ENCODE data around the gene PDE3A. TPM values are rescaled to one million over a fixed set of nuclear protein-coding genes. Genes with fewer than 3 reads are reported as not detected.
"Not testable (repeated sequence)": the region's sequence is repeated elsewhere in the genome, so short reads cannot be mapped to it uniquely, and the experiment has no call there.

The PDE3A gene
- total RNA-seq, 1 donor from 2014 or later = 8.0 TPM

DNA sequence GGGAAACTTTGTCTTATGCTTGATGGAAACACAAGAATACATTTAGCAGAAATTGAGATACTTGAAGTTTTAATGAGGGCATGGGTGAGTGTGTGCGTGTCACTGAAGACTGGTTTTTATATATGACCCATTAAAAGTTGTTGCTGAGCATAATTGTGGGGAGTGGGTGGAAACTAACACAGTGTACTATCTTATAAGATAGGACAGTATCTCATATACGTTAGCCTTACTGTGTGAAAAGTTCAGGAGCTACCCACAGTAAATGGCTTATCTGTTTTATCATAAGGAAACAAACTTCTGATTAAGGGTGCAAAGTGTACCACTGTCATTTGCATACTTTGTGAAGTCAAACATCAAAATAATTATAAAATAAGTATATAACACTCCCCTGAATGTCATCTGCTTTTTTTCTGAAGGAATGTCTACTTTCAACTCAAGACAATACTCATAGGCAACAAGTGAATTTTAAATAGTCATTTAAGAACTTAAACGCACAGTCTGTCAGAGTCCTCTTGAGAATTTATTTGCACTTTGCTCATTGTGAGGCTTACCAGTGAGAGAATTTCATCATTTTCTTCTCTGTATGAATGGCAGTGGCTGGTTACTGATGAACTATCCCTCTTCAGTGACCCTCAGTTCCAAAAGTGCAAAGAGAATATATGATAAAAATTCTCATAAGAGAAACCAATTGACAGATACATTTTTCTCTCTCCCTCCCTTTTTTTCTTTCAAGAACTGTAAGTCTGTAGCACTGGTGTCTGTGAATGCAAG is 4.2 kb downstream of the PDE3A start:
- DNase-seq (ENCODE audit: low spot score) = no peak

GRCh38 chr12:20374795-20375194 is 6.5 kb downstream of the PDE3A start:
- DNase-seq (ENCODE audit: low spot score) = no peak

GRCh38 chr12:20375560-20375959 is 7.2 kb downstream of the PDE3A start:
- DNase-seq (ENCODE audit: low spot score) = no peak

DNA sequence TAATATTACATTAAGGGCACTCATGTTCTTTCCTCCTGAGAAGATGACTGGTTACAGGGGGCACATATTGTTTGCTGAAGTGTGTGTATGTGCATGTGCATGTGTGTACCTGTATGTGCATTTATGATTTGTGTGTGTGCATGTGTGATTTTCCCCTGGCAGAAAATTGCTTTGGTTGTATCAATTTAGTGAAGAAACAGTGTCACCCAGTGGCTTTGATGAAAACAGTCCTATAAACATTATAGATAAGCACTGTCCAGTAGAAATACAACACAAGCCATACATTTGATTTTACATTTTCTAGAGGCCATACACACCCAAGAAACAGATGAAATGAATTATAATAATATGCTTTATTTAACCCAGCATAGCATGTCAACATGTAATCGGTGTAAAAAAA is 8.6 kb downstream of the PDE3A start:
- no peak for DNase-seq (ENCODE audit: low spot score)

DNA sequence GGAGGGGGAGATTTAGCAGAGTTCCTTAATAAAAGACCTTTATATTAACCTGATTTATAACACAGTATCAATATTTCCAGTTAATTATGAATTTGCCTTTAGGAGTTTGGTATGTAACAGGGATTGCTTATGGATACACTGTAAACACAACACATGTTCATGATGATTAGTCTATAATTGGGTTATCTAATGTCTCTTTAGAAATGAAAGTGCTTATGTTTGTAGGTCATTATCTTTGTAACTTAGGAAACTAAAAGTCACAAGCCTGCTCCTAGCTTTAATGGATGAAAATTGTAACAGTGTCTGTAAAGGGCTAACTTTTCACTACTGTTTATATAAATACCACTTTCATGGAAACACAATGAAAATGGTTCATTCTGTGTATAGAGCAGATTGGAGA is 9.4 kb downstream of the PDE3A start:
- DNase-seq (ENCODE audit: low spot score) = no peak

- no peak for DNase-seq (ENCODE audit: low spot score)
These were observed 13.8 kb downstream of the PDE3A start for GRCh38 chr12:20382117-20382516.

DNA sequence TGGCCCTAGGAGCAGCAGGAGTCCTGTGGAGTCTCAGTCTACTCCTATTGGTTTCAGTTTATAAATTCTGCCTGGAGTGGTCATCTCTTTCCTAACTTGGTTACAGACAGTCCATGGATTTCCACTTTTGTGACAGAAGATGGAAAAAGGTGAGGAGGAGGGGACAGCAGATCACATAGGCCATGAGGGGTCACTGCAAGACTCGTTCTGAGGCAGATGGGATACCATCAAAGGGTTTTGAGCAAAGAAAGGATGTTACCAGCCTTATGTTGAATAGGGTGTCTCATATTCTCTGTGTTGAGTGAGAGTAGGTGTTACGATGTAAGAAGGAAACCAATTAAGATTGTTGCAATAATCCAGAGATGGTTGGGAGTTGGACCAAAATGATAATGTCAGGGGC is 15.3 kb downstream of the PDE3A start:
- no peak for DNase-seq (ENCODE audit: low spot score)

- not testable (repeated sequence) for DNase-seq (ENCODE audit: low spot score)
These were observed 16.5 kb downstream of the PDE3A start for GRCh38 chr12:20384836-20385235.

DNA sequence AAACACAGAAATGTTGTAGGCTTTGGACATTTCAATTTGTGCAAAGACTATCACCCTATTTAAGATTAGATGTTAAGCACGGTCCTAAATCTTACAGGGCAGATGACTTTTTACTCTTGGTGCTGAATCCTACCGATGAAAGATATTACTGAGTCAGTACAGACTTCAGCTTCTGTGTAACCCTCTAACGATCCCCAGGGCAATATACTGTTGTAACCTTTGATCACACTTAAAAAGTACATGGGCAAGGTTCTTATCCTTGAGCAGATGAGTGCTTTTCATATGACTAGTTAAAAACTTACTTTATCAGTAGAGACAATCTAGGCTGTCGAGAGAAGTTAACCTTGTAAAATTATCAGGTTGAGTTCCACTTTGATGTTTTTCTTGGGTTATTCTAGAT is 22.5 kb downstream of the PDE3A start:
- no peak for DNase-seq (ENCODE audit: low spot score)

DNA sequence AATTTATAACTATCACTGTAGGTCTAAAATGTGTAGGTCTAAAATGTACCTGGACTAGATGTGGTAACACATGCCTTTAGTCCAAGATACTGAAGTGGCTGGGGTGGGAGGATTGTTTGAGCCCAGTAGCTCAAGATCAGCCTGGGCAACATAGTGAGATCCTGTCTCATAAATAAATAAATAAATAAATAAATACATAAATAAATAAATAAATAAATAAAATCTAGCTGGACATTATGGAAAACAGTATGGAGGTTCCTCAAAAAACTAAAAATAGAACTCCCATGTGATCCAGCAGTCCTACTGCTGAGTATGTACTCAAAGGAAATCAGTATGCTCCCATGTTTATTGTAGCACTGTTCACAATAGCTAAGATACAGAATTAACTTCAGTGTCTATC is 24.0 kb downstream of the PDE3A start:
- DNase-seq (ENCODE audit: low spot score) = no peak

DNA sequence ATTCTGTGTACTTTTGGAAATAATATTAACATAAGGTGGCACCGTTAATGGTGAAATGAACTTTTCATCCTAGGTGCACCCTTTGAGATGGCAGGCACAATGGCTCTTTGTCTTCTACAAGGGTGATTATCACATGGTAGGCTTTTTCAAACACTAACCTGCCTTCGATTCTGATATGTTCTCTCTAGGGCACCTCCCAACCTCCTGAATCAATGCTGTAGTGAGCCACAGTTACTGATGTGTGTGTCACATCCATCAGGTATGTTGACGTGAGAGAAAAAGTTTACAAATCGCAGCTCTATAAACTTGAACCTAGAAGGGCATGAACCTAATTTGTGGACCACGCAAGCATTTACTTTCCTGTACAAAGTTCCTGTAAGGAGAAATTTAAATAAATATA is 25.4 kb downstream of the PDE3A start:
- no peak for DNase-seq (ENCODE audit: low spot score)

GRCh38 chr12:20395791-20396550 is 27.6 kb downstream of the PDE3A start:
- no peak for DNase-seq (ENCODE audit: low spot score)

GRCh38 chr12:20398686-20399085 is 30.3 kb downstream of the PDE3A start:
- DNase-seq (ENCODE audit: low spot score) = no peak

DNA sequence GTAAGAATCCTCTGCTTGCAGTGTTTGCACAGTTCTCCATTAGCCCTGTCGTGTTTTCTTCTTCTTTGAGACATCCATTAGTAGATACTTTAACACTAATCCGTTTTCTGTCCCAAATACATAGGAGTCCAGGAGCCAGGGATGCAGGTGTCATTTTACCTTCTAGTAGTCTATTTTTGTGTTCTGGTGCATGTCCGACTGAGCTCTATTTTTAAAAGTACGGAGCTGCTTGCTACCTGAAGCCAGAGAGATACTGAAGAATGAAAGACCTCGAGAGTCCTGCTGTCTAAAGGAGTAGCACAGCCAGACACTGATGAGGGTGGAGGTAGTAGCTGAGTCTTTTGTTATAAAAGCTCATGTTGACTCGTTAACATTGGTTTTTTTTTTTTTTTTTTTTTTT is 31.7 kb downstream of the PDE3A start:
- DNase-seq (ENCODE audit: low spot score) = no peak

GRCh38 chr12:20403230-20403629 is 34.9 kb downstream of the PDE3A start:
- no peak for DNase-seq (ENCODE audit: low spot score)

GRCh38 chr12:20404576-20405346 is 36.4 kb downstream of the PDE3A start:
- DNase-seq (ENCODE audit: low spot score) = no peak

DNA sequence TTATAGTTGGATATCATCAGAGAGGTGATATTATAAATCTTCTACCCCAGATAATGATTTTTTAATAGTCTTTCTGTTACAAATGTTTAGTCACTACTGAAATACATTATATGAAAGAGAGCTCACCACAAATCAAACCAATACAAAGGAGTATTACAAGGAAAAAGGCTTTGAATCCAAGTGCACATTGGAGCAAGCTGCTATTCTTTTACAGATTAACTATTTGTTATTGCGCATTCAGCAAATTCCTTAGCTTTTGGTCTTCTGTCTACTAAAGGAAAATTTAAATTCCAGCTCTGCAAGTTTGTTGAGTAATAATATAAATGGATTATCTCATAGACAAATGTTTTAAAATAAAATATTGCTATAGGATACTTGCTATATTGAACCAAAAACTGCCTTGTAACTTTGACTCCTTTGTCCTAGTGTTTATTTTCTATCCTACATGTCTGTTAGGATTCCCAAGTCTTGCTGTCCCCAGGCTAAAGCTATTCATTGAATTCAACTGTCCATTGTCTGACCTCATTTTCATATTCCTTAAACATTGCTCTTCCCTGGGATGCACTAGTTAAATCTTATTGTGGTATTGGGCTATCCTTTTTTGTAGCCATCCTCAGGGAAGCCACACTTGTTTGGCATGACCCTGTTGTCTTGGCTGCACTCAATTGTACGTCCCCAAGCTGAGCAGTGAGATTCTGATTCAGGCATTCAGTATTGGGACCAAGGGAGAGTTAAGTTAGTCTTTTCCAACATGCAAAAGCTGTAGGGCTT is 41.5 kb downstream of the PDE3A start:
- no peak for DNase-seq (ENCODE audit: low spot score)

- no peak for DNase-seq (ENCODE audit: low spot score)
These were observed 42.4 kb downstream of the PDE3A start for GRCh38 chr12:20410734-20411133.

DNA sequence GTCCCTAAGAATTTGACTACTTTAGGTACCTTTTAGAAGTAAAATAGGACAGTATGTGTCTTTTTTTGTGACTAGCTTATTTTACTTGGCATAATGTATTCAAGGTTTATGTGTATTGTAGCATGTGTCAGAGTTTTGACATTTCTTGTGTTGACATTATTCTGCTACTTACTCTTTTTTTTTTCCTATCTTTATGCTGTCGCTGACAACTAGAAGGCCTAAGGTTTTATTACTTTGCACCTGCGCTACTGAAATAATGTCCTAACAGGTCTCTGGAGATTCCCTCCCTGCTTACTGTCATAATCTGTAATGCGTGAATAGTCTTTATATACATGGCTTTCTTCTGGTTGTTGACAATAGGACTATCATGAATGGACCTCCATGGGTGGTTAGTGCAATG is 43.0 kb downstream of the PDE3A start:
- DNase-seq (ENCODE audit: low spot score) = no peak

- no peak for DNase-seq (ENCODE audit: low spot score)
These were observed 46.7 kb downstream of the PDE3A start for GRCh38 chr12:20415028-20415427.

GRCh38 chr12:20415641-20416040 is 47.3 kb downstream of the PDE3A start:
- DNase-seq (ENCODE audit: low spot score) = no peak
